ENCODE data around the gene PPM1B.

The PPM1B gene

DNA sequence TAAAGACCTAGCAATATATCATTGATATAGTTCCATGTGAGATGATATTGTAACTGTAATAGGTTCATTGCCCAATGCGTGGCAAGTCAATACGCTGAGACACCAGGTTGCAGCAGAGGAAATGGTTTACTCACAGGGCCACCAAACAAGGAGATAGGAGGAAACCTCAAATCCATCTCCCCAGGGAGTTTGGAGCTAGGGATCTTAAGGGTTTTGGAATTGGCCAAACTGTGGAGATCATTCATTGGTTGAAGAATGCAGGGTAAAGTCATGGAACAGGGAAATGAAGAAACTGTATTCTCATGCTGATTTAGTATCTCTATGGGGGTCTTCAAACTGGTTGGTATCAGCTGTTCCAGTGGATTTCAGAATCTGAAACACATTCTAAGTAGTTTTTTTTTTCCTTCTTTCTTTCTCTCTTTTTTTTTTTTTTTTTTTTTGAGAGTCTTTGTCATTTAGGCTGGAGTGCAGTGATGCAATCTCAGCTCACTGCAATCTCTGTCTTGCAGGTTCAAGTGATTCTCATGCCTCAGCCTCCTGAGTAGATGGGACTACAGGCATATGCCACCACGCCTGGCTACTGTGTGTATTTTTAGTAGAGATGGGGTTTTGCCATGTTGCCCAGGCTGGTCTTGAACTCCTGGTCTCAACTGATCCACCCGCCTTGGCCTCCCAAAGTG lies 30.7 kb upstream of the PPM1B start:
- Histone ChIP-seq H3K9ac (ENCODE audit: low read depth, low read length) (peak overlapping the region; percentile 12; the same call in 1 of the 2 replicates), H3K36me3 (ENCODE audit: insufficient read depth, low read length) (no peaks in the 10 kb centered on the region), H3K9me3 (ENCODE audit: control insufficient read depth, insufficient read depth, low read length) (peaks cover 5% of the 10 kb centered on the region; the same call in 1 of the 2 replicates), H3K4me1 (ENCODE audit: insufficient read depth, low read length) (peaks cover 34% of the 10 kb centered on the region)

DNA sequence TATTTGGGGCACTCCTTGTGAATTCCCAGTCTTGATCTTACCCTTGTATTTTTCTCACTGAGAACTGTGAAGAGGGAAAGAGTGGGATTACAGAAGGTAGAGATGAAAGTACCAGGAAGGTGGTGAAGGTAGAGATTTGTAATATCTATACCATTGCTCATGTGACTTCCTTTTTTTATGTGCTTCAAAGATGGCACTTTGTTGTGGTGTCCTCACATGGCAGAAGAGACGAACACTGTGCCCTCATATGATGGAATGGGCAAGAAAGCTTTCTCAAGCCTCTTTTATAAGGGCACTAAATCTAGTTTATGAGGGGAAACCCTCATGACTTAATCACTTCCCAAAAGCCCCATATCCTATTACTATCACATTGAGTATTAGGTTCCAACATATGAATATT lies 28.9 kb upstream of the PPM1B start:
- Histone ChIP-seq H3K36me3 (ENCODE audit: insufficient read depth, low read length) (no peaks in the 10 kb centered on the region), H3K4me1 (ENCODE audit: insufficient read depth, low read length) (peaks cover 40% of the 10 kb centered on the region), H3K9me3 (ENCODE audit: control insufficient read depth, insufficient read depth, low read length) (peaks cover 3% of the 10 kb centered on the region; the same call in 1 of the 2 replicates), H3K9ac (ENCODE audit: low read depth, low read length) (no peak overlapping the region)

DNA sequence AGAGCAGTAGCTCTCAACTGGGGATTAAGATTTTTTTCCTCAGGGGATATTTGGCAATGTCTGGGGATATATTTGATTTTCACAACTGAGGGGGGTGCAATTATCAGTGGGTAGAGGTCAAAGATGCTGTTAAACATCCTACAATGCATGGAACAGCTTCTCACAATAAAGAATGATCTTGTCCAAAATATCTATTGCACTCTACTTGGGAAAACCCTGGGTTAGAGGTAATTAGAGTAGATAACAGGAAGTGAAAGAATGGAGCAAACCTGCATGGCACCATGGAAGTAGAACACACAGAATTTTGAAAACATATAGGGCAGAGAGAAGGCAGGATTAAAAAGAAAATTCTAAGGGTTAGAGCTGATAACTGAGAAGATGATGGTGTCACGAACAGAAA lies 26.4 kb upstream of the PPM1B start:
- Histone ChIP-seq H3K9me3 (ENCODE audit: control insufficient read depth, insufficient read depth, low read length) (peaks cover 6% of the 10 kb centered on the region; the same call in 1 of the 2 replicates), H3K9ac (ENCODE audit: low read depth, low read length) (no peak overlapping the region), H3K36me3 (ENCODE audit: insufficient read depth, low read length) (no peaks in the 10 kb centered on the region), H3K4me1 (ENCODE audit: insufficient read depth, low read length) (peaks cover 26% of the 10 kb centered on the region)

DNA sequence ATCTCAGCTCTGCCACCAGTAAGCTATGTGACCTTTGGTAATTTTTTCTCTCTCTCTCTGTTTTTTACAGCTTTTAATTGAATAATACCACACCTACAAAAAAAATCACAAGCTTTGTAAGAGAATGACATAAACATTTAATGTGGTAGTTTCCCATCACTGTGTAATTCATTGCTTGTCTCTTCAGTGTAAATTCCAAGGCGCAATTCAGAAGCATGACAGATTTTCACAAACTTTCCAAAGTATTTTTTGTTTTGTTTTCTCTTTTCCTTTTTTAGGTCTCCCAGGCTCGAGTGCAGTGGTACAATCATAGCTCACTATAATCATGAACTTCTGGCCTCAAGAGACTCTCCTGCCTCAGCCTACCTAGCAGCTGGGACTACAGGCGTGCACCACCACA lies 25.0 kb upstream of the PPM1B start:
- H3K4me1 ChIP-seq (ENCODE audit: insufficient read depth, low read length): peaks cover 15% of the 10 kb centered on the region; the same call in 1 of the 2 replicates
- peaks cover 6% of the 10 kb centered on the region; the same call in 1 of the 2 replicates for H3K9me3 ChIP-seq (ENCODE audit: control insufficient read depth, insufficient read depth, low read length)
- no peaks in the 10 kb centered on the region for H3K36me3 ChIP-seq (ENCODE audit: insufficient read depth, low read length)
- no peak overlapping the region; the same call in 1 of the 2 replicates for H3K9ac ChIP-seq (ENCODE audit: low read depth, low read length)

DNA sequence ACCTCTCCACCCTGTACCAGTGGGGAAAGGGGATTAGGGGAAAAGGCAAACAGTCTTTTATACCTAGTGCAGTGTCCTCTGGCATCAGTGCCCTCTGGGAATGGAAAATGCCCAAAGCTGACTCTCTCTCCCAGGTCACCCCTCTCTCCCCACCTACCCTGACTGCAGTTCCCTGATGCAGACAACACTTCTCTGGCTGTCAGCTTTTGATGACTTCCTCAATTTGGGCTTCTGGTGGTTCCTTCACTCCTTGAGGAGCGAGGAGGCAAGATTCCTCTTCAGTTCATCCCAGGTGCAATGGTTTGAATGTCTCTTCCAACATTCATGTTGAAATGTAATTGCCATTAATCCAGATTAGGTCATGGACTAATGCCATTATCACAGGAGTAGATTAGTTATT lies 19.7 kb upstream of the PPM1B start:
- Histone ChIP-seq H3K9ac (ENCODE audit: low read depth, low read length) (no peak overlapping the region), H3K4me1 (ENCODE audit: insufficient read depth, low read length) (no peaks in the 10 kb centered on the region)

DNA sequence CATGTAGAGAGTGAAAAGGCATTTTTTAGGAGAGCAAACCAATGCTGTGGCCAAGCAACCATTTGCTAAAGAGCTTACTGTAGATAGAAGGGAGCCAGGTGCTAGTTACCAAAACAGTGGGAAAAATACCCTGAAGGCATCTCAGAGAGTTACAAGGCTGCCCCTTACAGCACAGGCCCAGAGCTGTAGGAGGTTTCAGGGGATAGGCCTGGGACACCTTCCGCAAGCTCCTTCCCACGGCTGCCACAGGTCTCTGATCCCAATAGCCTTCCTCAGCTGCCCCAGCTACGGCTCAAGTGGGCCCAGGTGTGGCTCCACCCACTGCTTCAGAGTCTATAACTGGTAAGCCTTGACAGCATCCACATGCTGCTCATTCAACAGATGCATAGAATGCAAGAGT lies 18.2 kb upstream of the PPM1B start:
- H3K9me3 ChIP-seq (ENCODE audit: control insufficient read depth, insufficient read depth, low read length): 0 out of 2 replicates have a peak, but pooled peaks cover 3% of the 10 kb centered on the region
- H3K9ac ChIP-seq (ENCODE audit: low read depth, low read length): no peak overlapping the region
- no peaks in the 10 kb centered on the region for H3K36me3 ChIP-seq (ENCODE audit: insufficient read depth, low read length)
- no peaks in the 10 kb centered on the region for H3K4me1 ChIP-seq (ENCODE audit: insufficient read depth, low read length)

More for the DNA sequence above, 19.7 kb upstream of the PPM1B start:
- Histone ChIP-seq H3K9me3 (ENCODE audit: control insufficient read depth, insufficient read depth, low read length) (0 out of 2 replicates have a peak, but pooled peaks cover 3% of the 10 kb centered on the region), H3K36me3 (ENCODE audit: insufficient read depth, low read length) (no peaks in the 10 kb centered on the region)

DNA sequence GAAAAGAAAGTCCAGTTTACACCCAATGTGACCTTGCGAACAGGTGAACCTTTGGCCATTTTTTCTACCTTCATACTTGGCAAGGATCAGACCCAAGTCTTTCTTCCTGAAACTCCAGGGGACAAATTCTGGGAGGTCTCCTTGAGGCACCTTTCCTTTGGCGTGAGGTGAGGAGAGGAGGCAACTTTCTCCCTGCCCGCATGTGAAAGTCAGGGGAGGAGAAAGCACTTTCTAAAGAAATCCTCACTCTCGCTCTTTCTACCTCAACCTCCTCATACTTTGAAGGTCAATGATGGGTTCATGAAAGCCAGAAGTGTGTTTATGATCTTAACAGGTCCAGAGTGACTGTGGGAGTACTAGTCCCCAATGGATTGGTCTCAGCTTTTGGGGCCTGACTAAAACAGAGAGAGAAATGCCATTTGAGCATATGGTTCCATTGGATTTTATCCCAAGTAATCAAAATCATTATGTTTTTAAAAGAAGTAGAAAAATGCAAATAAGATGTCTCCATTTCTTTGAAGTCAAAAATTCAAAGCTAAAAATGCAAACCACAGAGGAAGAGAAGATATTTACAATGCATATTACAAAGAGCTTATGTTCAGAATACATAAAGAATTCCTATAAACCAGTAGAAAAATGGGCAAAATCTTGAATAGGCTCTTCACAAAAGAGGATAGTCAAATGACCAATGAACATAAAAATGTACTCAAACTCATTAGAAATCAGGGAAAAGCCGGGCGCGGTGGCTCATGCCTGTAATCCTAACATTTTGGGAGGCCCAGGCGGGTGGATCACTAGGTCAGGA lies 15.6 kb upstream of the PPM1B start:
- Histone ChIP-seq H3K9ac (ENCODE audit: low read depth, low read length) (no peak overlapping the region), H3K4me1 (ENCODE audit: insufficient read depth, low read length) (no peaks in the 10 kb centered on the region; the same call in 1 of the 2 replicates)

DNA sequence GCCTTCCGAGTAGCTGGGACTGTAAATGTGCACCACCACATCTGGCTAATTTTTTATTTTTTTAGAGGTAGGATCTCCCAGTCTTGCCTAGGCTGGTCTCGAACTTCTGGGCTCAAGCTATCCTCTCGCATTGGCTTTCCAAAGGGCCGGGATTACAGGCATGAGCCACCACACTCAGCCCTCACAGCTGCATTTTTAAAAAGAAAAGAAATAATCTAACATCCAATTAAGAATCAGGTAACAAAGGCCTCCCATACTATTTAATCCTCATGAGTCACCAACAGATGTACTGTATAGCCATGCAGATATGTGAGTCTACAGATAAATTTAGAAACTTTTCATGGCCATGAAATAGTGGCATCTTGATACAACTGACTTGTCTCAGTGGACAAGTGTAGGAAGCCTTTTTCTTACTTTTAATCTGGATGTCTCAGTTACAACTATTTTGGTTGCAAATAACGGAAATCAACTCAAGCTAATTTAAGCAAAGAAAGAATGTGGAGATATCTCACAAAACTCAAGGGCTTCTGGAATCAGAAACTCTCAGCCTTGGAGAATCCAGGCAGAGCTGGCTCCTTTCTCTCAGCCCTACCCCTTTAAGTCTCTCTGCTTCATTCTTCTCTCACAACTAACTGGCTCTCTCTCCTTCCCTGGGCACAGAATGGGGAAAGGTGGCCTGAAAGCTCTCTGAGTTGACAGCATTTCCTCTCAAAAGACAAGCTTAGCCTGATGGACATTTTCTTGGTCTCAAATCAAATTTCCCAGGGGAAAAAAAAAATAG lies 12.8 kb upstream of the PPM1B start:
- Histone ChIP-seq H3K9me3 (ENCODE audit: control insufficient read depth, insufficient read depth, low read length) (no peaks in the 10 kb centered on the region), H3K4me1 (ENCODE audit: insufficient read depth, low read length) (no peaks in the 10 kb centered on the region; the same call in 1 of the 2 replicates), H3K9ac (ENCODE audit: low read depth, low read length) (no peak overlapping the region), H3K36me3 (ENCODE audit: insufficient read depth, low read length) (no peaks in the 10 kb centered on the region)

More for the DNA sequence above, 15.6 kb upstream of the PPM1B start:
- no peaks in the 10 kb centered on the region for H3K9me3 ChIP-seq (ENCODE audit: control insufficient read depth, insufficient read depth, low read length)
- no peaks in the 10 kb centered on the region for H3K36me3 ChIP-seq (ENCODE audit: insufficient read depth, low read length)

DNA sequence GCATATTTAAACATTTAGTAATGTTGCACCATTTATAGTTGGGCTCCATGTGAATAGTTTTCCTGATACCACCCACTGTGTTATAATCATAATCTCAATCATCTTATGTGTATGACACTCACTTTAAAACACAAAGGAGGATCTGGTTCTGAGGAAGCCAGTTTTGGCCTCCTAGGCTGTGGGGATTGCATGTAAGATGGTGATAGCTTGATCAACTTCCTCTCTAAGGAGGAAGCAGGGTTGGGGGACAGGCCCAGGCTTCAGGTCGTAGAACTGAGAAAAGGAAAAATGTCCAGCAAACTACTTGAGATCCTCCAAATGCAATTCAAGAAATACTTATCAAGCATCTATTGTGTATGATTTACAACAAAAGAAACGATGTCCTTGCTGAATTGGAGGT lies 4.9 kb upstream of the PPM1B start:
- Histone ChIP-seq H3K4me1 (ENCODE audit: insufficient read depth, low read length) (no peaks in the 10 kb centered on the region; the same call in 1 of the 2 replicates), H3K9me3 (ENCODE audit: control insufficient read depth, insufficient read depth, low read length) (peaks cover 5% of the 10 kb centered on the region; the same call in 1 of the 2 replicates), H3K9ac (ENCODE audit: low read depth, low read length) (no peak overlapping the region), H3K36me3 (ENCODE audit: insufficient read depth, low read length) (no peaks in the 10 kb centered on the region)

DNA sequence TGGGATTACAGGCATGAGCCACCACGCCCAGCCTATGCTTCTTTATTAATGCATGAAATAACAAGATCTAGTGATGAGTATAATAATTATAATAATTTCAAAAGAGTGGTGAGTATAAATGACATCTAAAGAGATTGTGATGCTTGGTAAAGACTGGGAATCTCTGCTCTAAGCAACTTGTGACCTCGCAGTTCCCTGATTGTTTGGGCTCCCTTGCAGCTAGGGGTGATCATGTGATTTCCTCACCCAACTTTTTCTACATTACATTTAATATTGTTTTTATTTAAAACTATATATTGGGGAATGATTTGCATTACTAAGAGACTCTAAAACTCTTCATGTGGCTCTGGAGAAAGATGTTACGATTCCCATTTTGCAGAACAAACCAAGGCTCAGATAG lies 4.1 kb upstream of the PPM1B start:
- peaks cover 5% of the 10 kb centered on the region; the same call in 1 of the 2 replicates for H3K9me3 ChIP-seq (ENCODE audit: control insufficient read depth, insufficient read depth, low read length)
- H3K9ac ChIP-seq (ENCODE audit: low read depth, low read length): no peak overlapping the region
- H3K4me1 ChIP-seq (ENCODE audit: insufficient read depth, low read length): no peaks in the 10 kb centered on the region; the same call in 1 of the 2 replicates
- H3K36me3 ChIP-seq (ENCODE audit: insufficient read depth, low read length): no peaks in the 10 kb centered on the region

DNA sequence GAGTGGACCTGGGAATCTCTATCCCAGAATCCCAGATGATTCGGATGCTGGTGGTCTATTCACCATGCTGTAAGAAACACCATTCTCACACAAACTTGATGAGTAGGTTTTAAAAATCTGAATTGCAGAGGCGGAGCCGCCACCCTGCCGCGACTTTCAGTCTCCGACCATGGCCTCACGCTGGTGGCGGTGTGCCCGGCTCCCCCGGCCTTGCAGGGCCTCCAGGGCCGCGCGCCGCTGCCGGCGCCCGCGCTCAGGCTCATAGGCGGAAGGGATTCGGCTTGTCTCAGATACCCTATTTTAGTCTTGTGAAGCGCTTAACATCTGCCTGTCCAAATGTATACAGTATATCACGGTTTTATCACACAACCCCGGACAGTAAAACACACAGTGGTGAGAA lies 2.6 kb upstream of the PPM1B start:
- no peak overlapping the region for H3K9ac ChIP-seq (ENCODE audit: low read depth, low read length)
- H3K4me1 ChIP-seq (ENCODE audit: insufficient read depth, low read length): no peaks in the 10 kb centered on the region; the same call in 1 of the 2 replicates
- no peaks in the 10 kb centered on the region for H3K36me3 ChIP-seq (ENCODE audit: insufficient read depth, low read length)
- H3K9me3 ChIP-seq (ENCODE audit: control insufficient read depth, insufficient read depth, low read length): peaks cover 5% of the 10 kb centered on the region; the same call in 1 of the 2 replicates

DNA sequence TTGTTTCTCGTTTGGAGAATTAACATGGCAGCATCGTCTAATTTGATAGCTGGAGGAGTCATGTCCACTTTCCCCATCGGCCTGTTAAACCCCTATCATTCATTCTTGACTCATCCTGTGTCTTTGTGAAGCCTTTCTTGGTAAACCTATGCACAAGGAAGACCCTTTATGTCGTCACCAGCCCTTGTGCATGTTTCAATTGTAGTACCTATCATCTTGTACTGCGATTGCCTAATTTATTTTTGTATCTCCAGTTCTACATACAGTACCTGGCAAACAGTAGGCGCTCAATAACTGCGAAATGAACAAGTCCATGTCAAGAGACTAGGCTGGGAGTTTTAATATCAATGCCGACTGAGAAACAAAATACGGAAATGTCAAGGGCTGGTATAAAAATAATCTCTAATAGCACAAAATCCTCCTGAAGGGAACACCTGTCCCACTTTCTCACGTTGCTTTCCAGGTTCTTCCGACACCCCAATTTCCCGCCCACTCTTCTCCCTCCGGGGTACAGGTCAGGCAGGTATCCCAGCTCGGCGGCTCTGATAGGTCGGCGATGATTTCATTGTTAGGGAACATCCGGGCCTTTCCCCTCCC lies 1.3 kb upstream of the PPM1B start:
- Histone ChIP-seq H3K9me3 (ENCODE audit: control insufficient read depth, insufficient read depth, low read length) (peaks cover 5% of the 10 kb centered on the region; the same call in 1 of the 2 replicates), H3K36me3 (ENCODE audit: insufficient read depth, low read length) (no peaks in the 10 kb centered on the region), H3K9ac (ENCODE audit: low read depth, low read length) (peak overlapping the region; percentile 89), H3K4me1 (ENCODE audit: insufficient read depth, low read length) (no peaks in the 10 kb centered on the region; the same call in 1 of the 2 replicates)

DNA sequence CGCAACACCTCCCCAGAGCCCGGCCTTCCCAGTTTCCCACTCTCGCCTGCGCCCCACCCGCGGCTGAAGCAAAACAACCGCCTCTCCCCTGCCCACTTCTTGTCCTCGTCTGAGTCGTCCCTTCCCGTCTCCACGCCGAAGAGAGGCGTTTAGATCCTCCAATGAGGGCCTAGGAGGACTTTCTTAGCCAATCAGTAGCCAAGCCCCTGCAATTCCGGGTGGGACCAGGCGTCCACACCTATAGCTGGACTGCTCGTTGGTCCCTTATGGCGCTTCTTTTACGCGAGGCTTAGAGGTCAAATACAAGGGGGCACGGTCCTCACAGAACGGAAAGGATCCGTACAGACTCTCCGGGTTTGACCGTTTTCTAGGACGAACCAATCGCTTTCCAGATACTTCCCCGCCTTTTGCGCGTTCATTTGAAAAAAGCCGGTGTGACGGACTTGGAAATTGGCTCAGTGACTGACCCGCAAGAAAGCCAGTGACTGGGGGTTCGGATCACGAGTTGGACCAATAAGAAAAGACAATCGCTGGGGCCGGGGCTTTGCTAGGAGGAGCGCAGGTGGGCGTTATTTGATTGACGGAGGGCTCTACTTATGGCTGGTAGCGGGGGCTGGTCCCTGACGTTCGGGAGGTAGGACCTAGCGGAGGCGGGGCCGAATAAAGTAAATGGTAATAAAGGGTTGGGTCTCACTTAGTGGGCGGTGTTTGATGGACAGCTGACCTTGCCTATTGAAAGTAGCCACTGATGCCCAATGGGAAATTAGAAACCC lies 581 bp upstream of the PPM1B start:
- H3K36me3 ChIP-seq (ENCODE audit: insufficient read depth, low read length): no peaks in the 10 kb centered on the region
- H3K4me1 ChIP-seq (ENCODE audit: insufficient read depth, low read length): no peaks in the 10 kb centered on the region; the same call in 1 of the 2 replicates

More for the DNA sequence above, 581 bp upstream of the PPM1B start:
- peaks cover 5% of the 10 kb centered on the region; the same call in 1 of the 2 replicates for H3K9me3 ChIP-seq (ENCODE audit: control insufficient read depth, insufficient read depth, low read length)
- H3K9ac ChIP-seq (ENCODE audit: low read depth, low read length): peak overlapping the region; percentile 89

All from ES-I3 (cell line).